ENCODE data around the gene THEMIS2.

DNA sequence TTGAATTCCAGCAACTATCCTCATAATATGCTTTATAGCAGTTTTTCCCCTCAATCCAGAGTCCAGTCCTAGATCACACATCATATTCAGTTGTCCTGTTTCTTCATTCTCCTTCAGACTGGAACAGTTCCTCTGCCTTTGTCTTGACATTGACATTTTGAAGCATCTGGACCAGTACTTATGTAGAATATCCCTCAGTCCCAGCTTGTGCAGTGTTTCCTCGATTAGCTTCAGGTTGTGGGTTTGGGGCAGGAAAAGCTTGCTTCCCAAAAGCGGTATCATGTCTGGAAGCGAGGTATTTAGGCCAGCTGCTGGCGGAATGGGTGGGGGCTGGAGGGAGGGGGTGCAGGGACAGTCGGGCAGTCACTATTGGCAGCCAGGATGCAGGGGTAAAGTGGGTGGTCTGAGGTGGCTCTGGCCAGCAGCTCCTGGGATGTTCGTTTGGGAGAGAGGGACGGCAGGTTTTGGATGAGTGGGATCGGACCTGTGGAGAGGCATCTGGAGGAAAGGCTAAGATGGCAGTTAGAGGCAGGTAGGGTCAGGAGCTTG, 6.5 kb downstream of the THEMIS2 start:
- TF ChIP-seq, protein P1, sequence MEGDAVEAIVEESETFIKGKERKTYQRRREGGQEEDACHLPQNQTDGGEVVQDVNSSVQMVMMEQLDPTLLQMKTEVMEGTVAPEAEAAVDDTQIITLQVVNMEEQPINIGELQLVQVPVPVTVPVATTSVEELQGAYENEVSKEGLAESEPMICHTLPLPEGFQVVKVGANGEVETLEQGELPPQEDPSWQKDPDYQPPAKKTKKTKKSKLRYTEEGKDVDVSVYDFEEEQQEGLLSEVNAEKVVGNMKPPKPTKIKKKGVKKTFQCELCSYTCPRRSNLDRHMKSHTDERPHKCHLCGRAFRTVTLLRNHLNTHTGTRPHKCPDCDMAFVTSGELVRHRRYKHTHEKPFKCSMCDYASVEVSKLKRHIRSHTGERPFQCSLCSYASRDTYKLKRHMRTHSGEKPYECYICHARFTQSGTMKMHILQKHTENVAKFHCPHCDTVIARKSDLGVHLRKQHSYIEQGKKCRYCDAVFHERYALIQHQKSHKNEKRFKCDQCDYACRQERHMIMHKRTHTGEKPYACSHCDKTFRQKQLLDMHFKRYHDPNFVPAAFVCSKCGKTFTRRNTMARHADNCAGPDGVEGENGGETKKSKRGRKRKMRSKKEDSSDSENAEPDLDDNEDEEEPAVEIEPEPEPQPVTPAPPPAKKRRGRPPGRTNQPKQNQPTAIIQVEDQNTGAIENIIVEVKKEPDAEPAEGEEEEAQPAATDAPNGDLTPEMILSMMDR (IDR thresholded peaks at IDR 0.05) = no peak
- no peak for TF ChIP-seq POLR2A (IDR thresholded peaks at IDR 0.05)
